IMR-90 (cell line): ENCODE data around the gene RASAL1. TPM values are rescaled to one million over a fixed set of nuclear protein-coding genes. Genes with fewer than 3 reads are reported as not detected.

Source experiments
- ATAC-seq: fragments of 200-7000 bp; cut with Tn5 transposase; 2 replicates; pipeline ENCODE4 v1.9.1; 2020; ENCODE audit warnings: low read depth, mild to moderate bottlenecking, moderate library complexity
- BruUV-seq: library from RNA; stranded (reverse); fragments of 400-500 nt; replicated peaks from 2 replicates; lab custom pipeline; 2021; lab: Mats Ljungman, UMichigan
- CTCF ChIA-PET: fragments of 300-600 bp; formaldehyde crosslinking; extraction: SDS; loops from one replicate; lab custom pipeline; 2021; ENCODE audit warnings: antibody characterized with exemption; lab: Yijun Ruan, JAX
- POLR2A ChIA-PET: fragments of 300-600 bp; sonication (Branson Sonifier 250); formaldehyde crosslinking; loops from one replicate; lab custom pipeline; 2022; ENCODE audit warnings: antibody characterized with exemption; ENCODE audit not compliant: unreplicated experiment; lab: Charles Lee
- DNase-seq: peaks from one replicate; pipeline ENCODE4 v3.0.0; 2013
- H2AFZ ChIP-seq: replicated peaks from 2 replicates; pipeline ENCODE3; 2013; ENCODE audit warnings: low read length, mild to moderate bottlenecking; ENCODE audit not compliant: poor library complexity
- H2AK5ac ChIP-seq: 2 replicates; pipeline ENCODE4 v1.6.1; 2013; ENCODE audit warnings: low read depth, low read length, inconsistent platforms
- H2AK9ac ChIP-seq: replicated peaks from 2 replicates; pipeline ENCODE3; 2013; ENCODE audit warnings: mild to moderate bottlenecking, low read depth, low read length, moderate library complexity; ENCODE audit not compliant: poor library complexity
- H2BK120ac ChIP-seq: 2 replicates; pipeline ENCODE4 v1.6.1; 2013; ENCODE audit warnings: low read depth, low read length, inconsistent platforms
- H2BK15ac ChIP-seq: 3 replicates; pipeline ENCODE4 v1.6.1; 2013; ENCODE audit warnings: low read depth, low read length, inconsistent platforms
- H2BK20ac ChIP-seq: 2 replicates; pipeline ENCODE4 v1.6.1; 2013; ENCODE audit warnings: low read depth, mild to moderate bottlenecking, inconsistent platforms, low read length, moderate library complexity
- H2BK5ac ChIP-seq: 2 replicates; pipeline ENCODE4 v1.6.1; 2013; ENCODE audit warnings: mild to moderate bottlenecking, low read depth, low read length, inconsistent platforms; ENCODE audit not compliant: poor library complexity, severe bottlenecking
- H3K14ac ChIP-seq: replicated peaks from 2 replicates; pipeline ENCODE4 v1.6.1; 2013; ENCODE audit warnings: low read depth, low read length, inconsistent platforms
- H3K18ac ChIP-seq: 2 replicates; pipeline ENCODE4 v1.6.1; 2013; ENCODE audit warnings: low read depth, low read length, control low read depth
- H3K23ac ChIP-seq: 2 replicates; pipeline ENCODE4 v1.6.1; 2013; ENCODE audit warnings: low read depth, low read length, inconsistent platforms
- H3K27ac ChIP-seq: 2 replicates; pipeline ENCODE4 v1.5.1; 2013; ENCODE audit warnings: mild to moderate bottlenecking, control low read depth, low read length; ENCODE audit not compliant: insufficient read depth
- H3K27me3 ChIP-seq: 2 replicates; pipeline ENCODE4 v1.6.1; 2013; ENCODE audit warnings: low read length; ENCODE audit not compliant: control insufficient read depth, insufficient read depth
- H3K36me3 ChIP-seq: 2 replicates; pipeline ENCODE4 v1.6.1; 2013; ENCODE audit warnings: low read length, mixed read lengths; ENCODE audit not compliant: control insufficient read depth, insufficient read depth
- H3K4ac ChIP-seq: 2 replicates; pipeline ENCODE4 v1.6.1; 2013; ENCODE audit warnings: low read depth, low read length, inconsistent platforms
- H3K4me1 ChIP-seq: 2 replicates; pipeline ENCODE4 v1.6.1; 2013; ENCODE audit warnings: low read length, mixed read lengths; ENCODE audit not compliant: control insufficient read depth, insufficient read depth
- H3K4me2 ChIP-seq: 2 replicates; pipeline ENCODE4 v1.6.1; 2013; ENCODE audit warnings: low read depth, mild to moderate bottlenecking, control low read depth, low read length, moderate library complexity
- H3K4me3 ChIP-seq: 2 replicates; pipeline ENCODE4 v1.5.1; 2013; ENCODE audit warnings: low read depth, mild to moderate bottlenecking, control low read depth, low read length, moderate library complexity; ENCODE audit not compliant: insufficient read depth
- H3K56ac ChIP-seq: 2 replicates; pipeline ENCODE4 v1.6.1; 2013; ENCODE audit warnings: low read length, inconsistent platforms; ENCODE audit not compliant: insufficient read depth; ENCODE audit errors: extremely low read depth
- H3K79me1 ChIP-seq, 2 experiments: 2 replicates each; pipeline ENCODE4 v1.6.1; 2013; ENCODE audit warnings: low read length in 2 of 2, inconsistent platforms in 1 of 2, low read depth in 1 of 2
- H3K9ac ChIP-seq: 2 replicates; pipeline ENCODE4 v1.6.1; 2013; ENCODE audit warnings: low read depth, low read length, control low read depth
- H3K9me1 ChIP-seq: 2 replicates; pipeline ENCODE4 v1.6.1; 2013; ENCODE audit warnings: low read length, inconsistent platforms; ENCODE audit not compliant: insufficient read depth
- H3K9me3 ChIP-seq: 2 replicates; pipeline ENCODE4 v1.6.1; 2013; ENCODE audit warnings: low read length; ENCODE audit not compliant: control insufficient read depth, insufficient read depth
- H4K20me1 ChIP-seq: 2 replicates; pipeline ENCODE4 v1.6.1; 2013; ENCODE audit warnings: low read length, inconsistent platforms; ENCODE audit not compliant: insufficient read depth
- H4K5ac ChIP-seq: 2 replicates; pipeline ENCODE4 v1.6.1; 2013; ENCODE audit warnings: mild to moderate bottlenecking, low read depth, low read length, control low read depth
- H4K8ac ChIP-seq, 2 experiments: 2 replicates each; pipeline ENCODE4 v1.6.1; 2013; ENCODE audit warnings: low read depth in 2 of 2, low read length in 2 of 2, control low read depth in 1 of 2, inconsistent platforms in 1 of 2
- H4K91ac ChIP-seq: 2 replicates; pipeline ENCODE4 v1.6.1; 2013; ENCODE audit warnings: low read depth, low read length, inconsistent platforms; ENCODE audit not compliant: insufficient read depth
- CHD1 ChIP-seq: IDR thresholded peaks from 2 replicates; pipeline ENCODE4 v1.6.1; 2012; ENCODE audit warnings: low read depth, low read length, improper control_type of control experiment
- NFE2L2 ChIP-seq: fragments of 150-350 bp; IDR thresholded peaks from 2 replicates; pipeline ENCODE4 v1.6.1; 2016; ENCODE audit warnings: low read depth, mild to moderate bottlenecking, low read length
- RAD21 ChIP-seq: IDR thresholded peaks from 2 replicates; pipeline ENCODE4 v1.6.1; 2012; ENCODE audit warnings: low read length, improper control_type of control experiment
- WGBS, 2 experiments: methylation state at CpG; one replicate each; pipeline versions ENCODE4 v1.1.5 to v1.1.7; 2013; ENCODE audit warnings: missing lambda C conversion rate in 2 of 2; ENCODE audit not compliant: insufficient read length in 1 of 2; ENCODE audit errors: extremely low coverage in 2 of 2; 5-methylcytosine and 5-hydroxymethylcytosine counted together
- dilution Hi-C: fragments of 300-500 bp; cut with HindIII; formaldehyde crosslinking; loops from one replicate; pipeline ENCODE4 v1.14.3; 2018; ENCODE audit warnings: low sequenced_read_pairs; ENCODE audit not compliant: unreplicated experiment
- in situ Hi-C: fragments of 300-500 bp; cut with MboI; formaldehyde crosslinking; loops from 3 replicates; pipeline ENCODE4 v1.14.3; 2019; ENCODE audit warnings: low sequenced_read_pairs, inconsistent platforms, mixed read lengths
- intact Hi-C: fragments of 100-400 bp; cut with micrococcal nuclease; formaldehyde crosslinking; loops from 2 replicates; pipeline ENCODE4 v1.10.0; 2022
- polyA plus RNA-seq, 3 experiments: library from polyadenylated mRNA; depleted of rRNA; stranded (reverse); fragments of >200 nt; gene quantifications; 2 replicates each; pipeline ENCODE4 v1.2.3, GENCODE V29; 2012; ENCODE audit warnings: low replicate concordance in 1 of 3
- total RNA-seq: library from RNA; depleted of rRNA; stranded (reverse); fragments of >200 nt; gene quantifications from 2 replicates; pipeline ENCODE4 v1.2.3, GENCODE V29; 2012

RASAL1 gene
- total and polyA plus RNA-seq, 2 of the 4 experiments (the other 2 are of a cell fraction): not detected

- H2AFZ ChIP-seq: no peak overlapping the region
- ATAC-seq (no peak), DNase-seq (no peak)
- WGBS, 2 experiments: 47% methylated on average over 24 of the region's 39 CpGs; no CpG with 5 or more reads in 1 of the 2 experiments
- no peaks in the 10 kb centered on the region for H3K79me1 ChIP-seq
- H3K23ac ChIP-seq: no peak overlapping the region
- H3K14ac ChIP-seq: no peak overlapping the region
- H3K9me1 ChIP-seq: no peaks in the 10 kb centered on the region
- in situ Hi-C loops: no loop called here
- no peak overlapping the region for H4K8ac ChIP-seq
- no peak overlapping the region for H2AK5ac ChIP-seq
- no peak overlapping the region for H3K4ac ChIP-seq
- intact Hi-C loops: no loop called here
- no peaks in the 10 kb centered on the region for H3K36me3 ChIP-seq
- H3K4me2 ChIP-seq: no peak overlapping the region
- BruUV-seq: no TSS peak
- ChIA-PET POLR2A (no interaction called here), CTCF (no interaction called here)
- H3K18ac ChIP-seq: no peak overlapping the region
- no peak overlapping the region for H3K27ac ChIP-seq
- no peak overlapping the region for H3K56ac ChIP-seq
- TF ChIP-seq NFE2L2 (no peak), CHD1 (no peak), RAD21 (no peak)
- no peaks in the 10 kb centered on the region for H3K4me1 ChIP-seq
- H3K27me3 ChIP-seq: peaks cover 4% of the 10 kb centered on the region; the same call in 1 of the 2 replicates
- H2BK120ac ChIP-seq: no peak overlapping the region
- no peak overlapping the region for H2BK15ac ChIP-seq
- no peak overlapping the region for H3K4me3 ChIP-seq
- dilution Hi-C loops: no loop called here
- H2BK20ac ChIP-seq: no peak overlapping the region
- H3K9ac ChIP-seq: no peak overlapping the region
- no peak overlapping the region for H2AK9ac ChIP-seq
- H4K5ac ChIP-seq: no peak overlapping the region
- no peaks in the 10 kb centered on the region for H4K20me1 ChIP-seq
- H3K9me3 ChIP-seq: no peaks in the 10 kb centered on the region
- no peak overlapping the region for H2BK5ac ChIP-seq
- H4K91ac ChIP-seq: no peak overlapping the region
These were observed 23.3 kb downstream of the RASAL1 start for GRCh38 chr12:113112043-113112899.
